PC-3 (cell line): ENCODE data around the gene KIF7.

Experiments
- CTCF ChIP-seq: fragments of 300-600 bp; sonication (generic); conservative IDR thresholded peaks from 2 replicates; pipeline ENCODE4 v1.5.1; 2017; ENCODE audit warnings: antibody characterized with exemption, low read depth, mild to moderate bottlenecking, low read length
- EZH2phosphoT487 ChIP-seq: fragments of 300-600 bp; sonication (generic); IDR thresholded peaks from 2 replicates; pipeline ENCODE4 v1.6.1; 2018; ENCODE audit warnings: mild to moderate bottlenecking, antibody characterized with exemption, low read length, borderline replicate concordance

- TF ChIP-seq CTCF (no peak), EZH2phosphoT487 (no peak)
Measured at GRCh38 chr15:89628806-89629715, 26.2 kb downstream of the KIF7 start.
